Measurements from ENCODE around the gene SCN5A. TPM values are rescaled to one million over a fixed set of nuclear protein-coding genes. Genes with fewer than 3 reads are reported as not detected.

The SCN5A gene
- total and polyA plus RNA-seq, 2 experiments from 2014 or later: 0.97 to 1.3 TPM

DNA sequence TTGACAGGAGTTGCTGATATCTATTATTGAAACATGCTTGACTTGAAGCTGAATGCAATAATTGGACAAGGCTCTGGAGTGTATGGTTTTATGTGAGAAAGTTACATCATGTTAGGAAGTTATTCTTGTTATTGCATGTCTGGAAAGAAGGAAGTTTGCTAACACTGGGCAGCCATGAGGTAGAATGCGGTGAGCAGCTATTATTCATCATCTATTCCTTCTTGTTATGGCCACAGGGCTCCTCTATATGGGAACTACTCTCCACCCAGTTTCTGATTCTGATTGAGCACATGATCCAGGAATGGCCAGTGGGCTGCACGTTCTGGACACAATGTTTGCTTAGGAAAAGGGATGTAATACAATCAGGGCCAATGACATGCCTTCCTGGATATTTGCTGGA is 37.8 kb upstream of the SCN5A start:
- H3K27me3 ChIP-seq: no peaks in the 10 kb centered on the region
- no peaks in the 10 kb centered on the region for H3K4me1 ChIP-seq (ENCODE audit: insufficient read depth)
- no peak overlapping the region for H3K4me2 ChIP-seq
- WGBS (ENCODE audit: low lambda C conversion rate, missing lambda C conversion rate): 83% methylated on average over 2 of the region's 2 CpGs
- H3K27ac ChIP-seq: no peak overlapping the region
- H4K20me1 ChIP-seq (ENCODE audit: insufficient read depth, poor library complexity, severe bottlenecking): no peaks in the 10 kb centered on the region
- H3K36me3 ChIP-seq (replicated peaks; ENCODE audit: insufficient read depth, low read depth): no peaks in the 10 kb centered on the region
- no peak overlapping the region for H2AFZ ChIP-seq
- no peaks in the 10 kb centered on the region for H3K79me2 ChIP-seq
- no peak for DNase-seq (ENCODE audit: low spot score)
- TF ChIP-seq EZH2phosphoT487 (IDR thresholded peaks at IDR 0.05; ENCODE audit: low read depth, severe bottlenecking, unreplicated experiment) (no peak), EZH2 (IDR thresholded peaks at IDR 0.05; ENCODE audit: borderline replicate concordance) (no peak), CTCF (IDR thresholded peaks at IDR 0.05; ENCODE audit: poor library complexity) (no peak)
- H3K4me3 ChIP-seq: no peak overlapping the region
- H3K9me2 ChIP-seq (replicated peaks; ENCODE audit: insufficient read depth): no peaks in the 10 kb centered on the region
- no peaks in the 10 kb centered on the region for H3K9me3 ChIP-seq (ENCODE audit: low read depth)

DNA sequence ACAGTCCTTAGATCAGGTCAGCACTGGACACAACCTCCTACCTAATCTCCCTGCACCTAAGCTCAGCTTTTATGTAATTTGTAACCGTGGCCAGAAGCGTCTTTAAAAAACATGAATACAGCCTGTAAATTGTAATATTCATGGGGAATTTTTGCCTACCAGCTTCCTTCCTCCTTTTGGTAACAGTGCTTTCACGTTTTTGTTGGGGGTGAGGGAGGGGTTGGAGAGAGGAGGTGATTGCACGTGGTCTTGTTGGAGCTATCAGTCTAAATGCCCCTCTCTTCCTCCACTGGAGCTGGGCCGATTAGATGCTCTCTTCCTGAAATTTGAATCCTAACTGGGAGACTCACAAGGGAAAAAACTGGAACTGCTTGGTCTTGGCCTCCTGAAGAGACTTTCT is 35.1 kb upstream of the SCN5A start:
- H3K4me1 ChIP-seq (ENCODE audit: insufficient read depth): no peaks in the 10 kb centered on the region
- no peaks in the 10 kb centered on the region for H3K9me2 ChIP-seq (replicated peaks; ENCODE audit: insufficient read depth)
- H3K79me2 ChIP-seq: no peaks in the 10 kb centered on the region
- H3K36me3 ChIP-seq (replicated peaks; ENCODE audit: insufficient read depth, low read depth): no peaks in the 10 kb centered on the region
- no peak overlapping the region for H3K4me2 ChIP-seq
- WGBS (ENCODE audit: low lambda C conversion rate, missing lambda C conversion rate): 69% methylated on average over 5 of the region's 5 CpGs
- H3K4me3 ChIP-seq: no peak overlapping the region
- H4K20me1 ChIP-seq (ENCODE audit: insufficient read depth, poor library complexity, severe bottlenecking): no peaks in the 10 kb centered on the region
- TF ChIP-seq EZH2phosphoT487 (IDR thresholded peaks at IDR 0.05; ENCODE audit: low read depth, severe bottlenecking, unreplicated experiment) (no peak), CTCF (IDR thresholded peaks at IDR 0.05; ENCODE audit: poor library complexity) (no peak), EZH2 (IDR thresholded peaks at IDR 0.05; ENCODE audit: borderline replicate concordance) (no peak)
- H2AFZ ChIP-seq: no peak overlapping the region
- peaks cover 4% of the 10 kb centered on the region for H3K27me3 ChIP-seq
- H3K27ac ChIP-seq: no peak overlapping the region
- no peak for DNase-seq (ENCODE audit: low spot score)
- no peaks in the 10 kb centered on the region for H3K9me3 ChIP-seq (ENCODE audit: low read depth)

- Histone ChIP-seq H3K79me2 (no peaks in the 10 kb centered on the region), H3K36me3 (replicated peaks; ENCODE audit: insufficient read depth, low read depth) (no peaks in the 10 kb centered on the region), H3K9me3 (ENCODE audit: low read depth) (no peaks in the 10 kb centered on the region), H3K4me3 (no peak overlapping the region), H4K20me1 (ENCODE audit: insufficient read depth, poor library complexity, severe bottlenecking) (no peaks in the 10 kb centered on the region), H3K4me1 (ENCODE audit: insufficient read depth) (no peaks in the 10 kb centered on the region), H3K9me2 (replicated peaks; ENCODE audit: insufficient read depth) (no peaks in the 10 kb centered on the region), H3K27ac (no peak overlapping the region), H2AFZ (no peak overlapping the region), H3K27me3 (no peaks in the 10 kb centered on the region), H3K4me2 (no peak overlapping the region)
- TF ChIP-seq CTCF (IDR thresholded peaks at IDR 0.05; ENCODE audit: poor library complexity) (no peak), EZH2phosphoT487 (IDR thresholded peaks at IDR 0.05; ENCODE audit: low read depth, severe bottlenecking, unreplicated experiment) (no peak), EZH2 (IDR thresholded peaks at IDR 0.05; ENCODE audit: borderline replicate concordance) (no peak)
- WGBS (ENCODE audit: low lambda C conversion rate, missing lambda C conversion rate): 10% methylated on average over 4 of the region's 4 CpGs
- DNase-seq (ENCODE audit: low spot score): no peak
Observed at GRCh38 chr3:38669668-38670067, 20.2 kb upstream of the SCN5A start.

DNA sequence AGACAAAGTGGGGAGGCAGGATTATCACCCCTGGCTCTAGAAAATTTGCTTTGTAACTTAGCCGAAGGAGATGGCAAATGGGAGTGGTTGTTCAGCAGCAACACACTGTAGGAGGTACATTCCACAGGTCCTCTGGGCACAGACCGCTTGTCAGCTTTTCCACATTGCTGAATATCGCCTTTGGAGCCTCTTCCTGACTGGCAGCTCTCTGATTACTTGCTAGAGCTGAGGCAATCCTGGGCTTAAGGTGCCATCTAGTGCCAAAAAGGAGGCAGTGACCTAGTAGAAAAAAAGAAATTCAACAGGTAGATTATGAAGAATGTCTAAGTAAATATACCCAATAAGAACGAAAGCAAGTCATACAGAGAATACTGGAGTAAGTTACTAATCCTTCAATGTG is 13.1 kb upstream of the SCN5A start:
- Histone ChIP-seq H4K20me1 (ENCODE audit: insufficient read depth, poor library complexity, severe bottlenecking) (no peaks in the 10 kb centered on the region), H3K9me3 (ENCODE audit: low read depth) (peaks cover 4% of the 10 kb centered on the region), H3K27me3 (peaks cover 19% of the 10 kb centered on the region), H3K36me3 (replicated peaks; ENCODE audit: insufficient read depth, low read depth) (no peaks in the 10 kb centered on the region), H3K4me1 (ENCODE audit: insufficient read depth) (no peaks in the 10 kb centered on the region), H2AFZ (no peak overlapping the region), H3K9me2 (replicated peaks; ENCODE audit: insufficient read depth) (no peaks in the 10 kb centered on the region), H3K4me2 (no peak overlapping the region), H3K79me2 (no peaks in the 10 kb centered on the region), H3K27ac (no peak overlapping the region), H3K4me3 (no peak overlapping the region)
- TF ChIP-seq EZH2phosphoT487 (IDR thresholded peaks at IDR 0.05; ENCODE audit: low read depth, severe bottlenecking, unreplicated experiment): no peak
- TF ChIP-seq EZH2 (IDR thresholded peaks at IDR 0.05; ENCODE audit: borderline replicate concordance): no peak
- peak; percentile 47 for TF ChIP-seq CTCF (IDR thresholded peaks at IDR 0.05; ENCODE audit: poor library complexity)
- WGBS (ENCODE audit: low lambda C conversion rate, missing lambda C conversion rate): 38% methylated on average over 4 of the region's 4 CpGs
- peak; percentile 39 for DNase-seq (ENCODE audit: low spot score)

Measured in hepatocyte (in vitro differentiated cells).